ENCODE measurements around the gene SORCS3.

- TF ChIP-seq POLR2A (IDR thresholded peaks at IDR 0.05), result no peak
- TF ChIP-seq CTCF (IDR thresholded peaks at IDR 0.05), result no peak
Observed at GRCh38 chr10:105044902-105045301, 403.8 kb downstream of the SORCS3 start.
